Pancreas (tissue), 10 donors: ENCODE data around the gene SELENOM. TPM values are rescaled to one million over a fixed set of nuclear protein-coding genes. Genes with fewer than 3 reads are reported as not detected.

Source experiments
- ATAC-seq, 4 donors: fragments of 200-7000 bp; cut with Tn5 transposase; one replicate each; pipeline versions ENCODE4 v1.8.0 to v1.9.1; 2020; ENCODE audit warnings: mild to moderate bottlenecking in 4 of 4, moderate library complexity in 4 of 4
- DNase-seq, 6 donors: peaks; one replicate each; pipeline ENCODE4 v3.0.0-alpha.2; 2020
- FAIRE-seq: peaks from 2 replicates; lab custom pipeline; 2012; peaks lifted over from hg19 to GRCh38; lab: Jason Lieb, UNC
- H3K27ac ChIP-seq, 4 donors: fragments of 200-600 bp; sonication (generic); 1 replicate in 3 of 4; 2 replicates in 1 of 4; pipeline versions ENCODE4 v1.5.0 to v1.8.0; 2020
- H3K27me3 ChIP-seq, 4 donors: fragments of 200-600 bp; one replicate each; pipeline ENCODE4 v1.8.0; 2021
- H3K36me3 ChIP-seq, 3 donors: fragments of 200-600 bp; sonication (generic) in 1 of 3; one replicate each; pipeline versions ENCODE4 v1.5.0 to v1.8.0; 2020 to 2021
- H3K4me1 ChIP-seq, 3 donors: fragments of 200-600 bp; one replicate each; pipeline ENCODE4 v1.8.0; 2021
- H3K4me3 ChIP-seq, 4 donors: fragments of 200-600 bp; sonication (generic) in 2 of 4; one replicate each; pipeline versions ENCODE4 v1.5.0 to v1.8.0; 2020 to 2021
- H3K9me3 ChIP-seq, 4 donors: fragments of 200-600 bp; one replicate each; pipeline ENCODE4 v1.8.0; 2021
- WGBS, 2 donors: extraction: QIAGEN DNeasy Blood & Tissue Kit; methylation state at CpG; one replicate each; pipeline ENCODE4 v1.1.7; 2013; 5-methylcytosine and 5-hydroxymethylcytosine counted together
- intact Hi-C, 3 donors: fragments of 100-400 bp; cut with DNase I; formaldehyde crosslinking; loops; one replicate each; pipeline versions ENCODE4 v1.11.1 to v1.14.2; 2022
- polyA plus RNA-seq, 2 donors: library from polyadenylated mRNA; stranded (reverse); fragments of 200-250 nt; gene quantifications; one replicate each; pipeline ENCODE4 v1.2.3, GENCODE V29; 2013
- total RNA-seq, 6 donors: library from RNA; stranded (reverse); fragmentation: NEBNext Ultra II Directional in 4 of 6; extraction: Animal tissue kit (Norgen Biotek cat#: 25700) in 4 of 6; gene quantifications; one replicate each; pipeline versions ENCODE4 v1.2.1 to v1.2.4, GENCODE V29; 2021 to 2023
- TF ChIP-seq, protein P1 (sequence below), 4 donors: fragments of 200-600 bp; sonication (generic) in 3 of 4; IDR thresholded peaks; one replicate each; pipeline versions ENCODE4 v1.5.0 to v1.8.0; 2021; ENCODE audit warnings: antibody characterized with exemption in 4 of 4
- donor health status: healthy with polysubstance abuse.
- donor health status: DM: no; HTN: no; CAD: no; lungs with moderate emphysema.
- donor health status: DM: no; HTN: no; CAD: no.
- donor health status: control.
- donor health status: control.
- donor health status: Bipolar disorder and iron deficiency.
- donor health status: DM: yes; HTN: yes; CAD: no.
- donor health status: DM: no; HTN: no; CAD: no.
- donor health status: DM: no; HTN: no; CAD: no.
- donor health status: DM: yes; HTN: yes; CAD: no.

The SELENOM gene
- total and polyA plus RNA-seq, 8 donors = 46.1 to 118 (median 59.3) TPM

DNA sequence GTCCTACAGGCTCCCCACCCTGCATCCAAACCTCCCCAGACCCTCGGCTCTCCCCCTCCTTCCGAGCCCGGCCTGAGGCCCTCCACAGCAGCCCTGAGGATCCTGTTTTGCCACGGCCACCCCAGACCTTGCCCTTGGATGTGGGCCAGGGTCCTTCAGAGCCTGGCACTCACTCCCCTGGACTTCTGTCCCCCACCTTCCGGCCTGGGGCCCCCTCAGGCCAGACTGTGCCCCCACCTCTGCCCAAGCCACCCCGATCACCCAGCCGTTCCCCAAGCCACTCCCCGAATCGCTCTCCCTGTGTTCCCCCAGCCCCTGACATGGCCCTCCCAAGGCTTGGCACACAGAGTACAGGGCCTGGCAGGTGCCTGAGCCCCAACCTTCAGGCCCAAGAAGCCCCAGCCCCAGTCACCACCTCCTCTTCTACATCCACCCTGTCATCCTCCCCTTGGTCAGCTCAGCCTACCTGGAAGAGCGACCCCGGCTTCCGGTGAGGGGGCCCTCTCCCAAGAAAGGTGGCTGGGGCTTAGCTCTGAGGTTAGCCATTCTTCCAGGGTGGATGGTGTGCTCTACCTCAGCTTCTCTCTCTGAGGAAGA is 18.3 kb upstream of the SELENOM start:
- no peak for FAIRE-seq
- H3K4me3 ChIP-seq = no peak overlapping the region
- H3K36me3 ChIP-seq = no peaks in the 10 kb centered on the region
- intact Hi-C loops = no loop called here
- 81% methylated on average over 12 of the region's 12 CpGs for WGBS, 2 donors
- DNase-seq = no peak
- TF ChIP-seq, protein P1, sequence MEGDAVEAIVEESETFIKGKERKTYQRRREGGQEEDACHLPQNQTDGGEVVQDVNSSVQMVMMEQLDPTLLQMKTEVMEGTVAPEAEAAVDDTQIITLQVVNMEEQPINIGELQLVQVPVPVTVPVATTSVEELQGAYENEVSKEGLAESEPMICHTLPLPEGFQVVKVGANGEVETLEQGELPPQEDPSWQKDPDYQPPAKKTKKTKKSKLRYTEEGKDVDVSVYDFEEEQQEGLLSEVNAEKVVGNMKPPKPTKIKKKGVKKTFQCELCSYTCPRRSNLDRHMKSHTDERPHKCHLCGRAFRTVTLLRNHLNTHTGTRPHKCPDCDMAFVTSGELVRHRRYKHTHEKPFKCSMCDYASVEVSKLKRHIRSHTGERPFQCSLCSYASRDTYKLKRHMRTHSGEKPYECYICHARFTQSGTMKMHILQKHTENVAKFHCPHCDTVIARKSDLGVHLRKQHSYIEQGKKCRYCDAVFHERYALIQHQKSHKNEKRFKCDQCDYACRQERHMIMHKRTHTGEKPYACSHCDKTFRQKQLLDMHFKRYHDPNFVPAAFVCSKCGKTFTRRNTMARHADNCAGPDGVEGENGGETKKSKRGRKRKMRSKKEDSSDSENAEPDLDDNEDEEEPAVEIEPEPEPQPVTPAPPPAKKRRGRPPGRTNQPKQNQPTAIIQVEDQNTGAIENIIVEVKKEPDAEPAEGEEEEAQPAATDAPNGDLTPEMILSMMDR (IDR thresholded peaks at IDR 0.05) = no peak
- peaks cover 3 to 8% (median 5%) of the 10 kb centered on the region in 3 donors for H3K4me1 ChIP-seq
- ATAC-seq = no peak
- H3K9me3 ChIP-seq = no peaks in the 10 kb centered on the region
- H3K27ac ChIP-seq = no peak overlapping the region
- H3K27me3 ChIP-seq = no peaks in the 10 kb centered on the region

DNA sequence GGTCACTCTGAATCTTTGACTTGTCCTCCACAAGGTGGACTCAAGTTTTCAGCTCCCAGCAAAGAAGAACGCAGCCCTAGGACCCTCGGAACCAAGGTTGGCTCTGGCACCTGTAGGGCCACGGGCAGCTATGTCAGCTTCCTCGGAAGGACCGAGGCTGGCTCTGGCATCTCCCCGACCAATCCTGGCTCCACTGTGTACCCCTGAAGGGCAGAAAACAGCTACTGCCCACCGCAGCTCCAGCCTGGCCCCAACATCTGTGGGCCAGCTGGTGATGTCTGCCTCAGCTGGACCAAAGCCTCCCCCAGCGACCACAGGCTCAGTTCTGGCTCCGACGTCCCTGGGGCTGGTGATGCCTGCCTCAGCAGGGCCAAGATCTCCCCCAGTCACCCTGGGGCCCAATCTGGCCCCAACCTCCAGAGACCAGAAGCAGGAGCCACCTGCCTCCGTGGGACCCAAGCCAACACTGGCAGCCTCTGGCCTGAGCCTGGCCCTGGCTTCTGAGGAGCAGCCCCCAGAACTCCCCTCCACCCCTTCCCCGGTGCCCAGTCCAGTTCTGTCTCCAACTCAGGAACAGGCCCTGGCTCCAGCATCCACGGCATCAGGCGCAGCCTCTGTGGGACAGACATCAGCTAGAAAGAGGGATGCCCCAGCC is 17.6 kb upstream of the SELENOM start:
- peaks cover 0 to 6% (median 4%) of the 10 kb centered on the region in 3 donors for H3K4me1 ChIP-seq
- TF ChIP-seq, protein P1 (IDR thresholded peaks at IDR 0.05) = no peak
- ATAC-seq (no peak), FAIRE-seq (no peak), DNase-seq (peak in 1 of 6 donors; percentile 47)
- H3K27me3 ChIP-seq = no peaks in the 10 kb centered on the region
- no peak overlapping the region for H3K4me3 ChIP-seq
- no peaks in the 10 kb centered on the region for H3K9me3 ChIP-seq
- WGBS, 2 donors = 79 to 86% methylated on average over 14 of the region's 14 CpGs
- intact Hi-C loops = no loop called here
- H3K27ac ChIP-seq = no peak overlapping the region
- no peaks in the 10 kb centered on the region for H3K36me3 ChIP-seq

DNA sequence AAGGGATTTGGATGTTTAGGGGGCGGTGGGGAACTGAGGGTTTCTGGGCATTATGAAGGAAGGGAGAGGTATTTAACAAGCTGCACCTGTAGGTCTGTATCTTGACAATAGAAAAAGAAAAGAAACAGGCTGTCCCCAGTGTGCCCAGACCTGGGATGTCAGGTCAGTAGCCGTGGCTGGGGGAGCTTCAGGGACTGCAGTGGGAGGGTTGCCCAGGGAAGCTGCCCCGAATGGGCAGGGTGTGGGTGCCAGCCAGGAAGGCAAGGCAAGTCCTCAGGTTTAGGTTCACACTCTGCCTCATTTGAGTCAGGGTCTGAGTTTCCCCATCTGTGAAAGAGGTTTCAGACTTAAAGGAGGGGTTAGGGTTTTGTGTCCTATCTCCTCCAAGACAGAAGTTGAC is 16.9 kb upstream of the SELENOM start:
- FAIRE-seq = no peak
- no peak for DNase-seq
- peaks cover 0 to 6% (median 4%) of the 10 kb centered on the region in 3 donors for H3K4me1 ChIP-seq
- intact Hi-C loops = no loop called here
- H3K27me3 ChIP-seq = no peaks in the 10 kb centered on the region
- no peak for ATAC-seq
- 67 to 76% methylated on average over 3 of the region's 3 CpGs for WGBS, 2 donors
- no peak overlapping the region for H3K27ac ChIP-seq
- no peaks in the 10 kb centered on the region for H3K9me3 ChIP-seq
- no peaks in the 10 kb centered on the region for H3K36me3 ChIP-seq
- no peak overlapping the region for H3K4me3 ChIP-seq
- TF ChIP-seq, protein P1 (IDR thresholded peaks at IDR 0.05) = no peak

DNA sequence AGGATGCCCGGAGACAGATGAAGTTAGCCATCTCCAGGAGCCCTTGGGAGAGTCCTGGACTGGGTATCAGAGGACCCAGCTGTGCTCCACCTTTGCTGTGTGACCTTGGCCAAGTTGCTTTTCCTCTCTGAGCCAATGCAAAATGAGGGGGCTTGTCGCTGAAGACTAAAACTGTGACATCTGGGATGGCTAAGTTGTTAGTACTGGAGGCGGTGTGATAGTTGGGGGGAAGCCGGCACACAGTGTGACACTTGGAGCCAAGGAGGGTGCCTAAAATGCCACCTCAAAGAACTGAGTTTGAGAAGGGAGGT is 15.9 kb upstream of the SELENOM start:
- Histone ChIP-seq H3K36me3 (no peaks in the 10 kb centered on the region), H3K9me3 (no peaks in the 10 kb centered on the region), H3K4me3 (peak overlapping the region; percentile 34 to 65 (median 57)), H3K27ac (no peak overlapping the region), H3K27me3 (no peaks in the 10 kb centered on the region), H3K4me1 (peaks cover 0 to 6% (median 4%) of the 10 kb centered on the region in 3 donors)
- 34 to 45% methylated on average over 4 of the region's 4 CpGs for WGBS, 2 donors
- TF ChIP-seq, protein P1 (IDR thresholded peaks at IDR 0.05) = no peak
- ATAC-seq = peak; percentile 30 to 53 (median 41)
- intact Hi-C loops = no loop called here
- no peak for DNase-seq
- FAIRE-seq = no peak
